NCI-H1105 (cell line): ENCODE data around the gene SAMHD1.
"Not testable (repeated sequence)": the region's sequence is repeated elsewhere in the genome, so short reads cannot be mapped to it uniquely, and the experiment has no call there.

Experiments used
- DNase-seq: peaks from one replicate; lab custom pipeline; 2025; lab: John Stamatoyannopoulos, UW

SAMHD1 gene

DNA sequence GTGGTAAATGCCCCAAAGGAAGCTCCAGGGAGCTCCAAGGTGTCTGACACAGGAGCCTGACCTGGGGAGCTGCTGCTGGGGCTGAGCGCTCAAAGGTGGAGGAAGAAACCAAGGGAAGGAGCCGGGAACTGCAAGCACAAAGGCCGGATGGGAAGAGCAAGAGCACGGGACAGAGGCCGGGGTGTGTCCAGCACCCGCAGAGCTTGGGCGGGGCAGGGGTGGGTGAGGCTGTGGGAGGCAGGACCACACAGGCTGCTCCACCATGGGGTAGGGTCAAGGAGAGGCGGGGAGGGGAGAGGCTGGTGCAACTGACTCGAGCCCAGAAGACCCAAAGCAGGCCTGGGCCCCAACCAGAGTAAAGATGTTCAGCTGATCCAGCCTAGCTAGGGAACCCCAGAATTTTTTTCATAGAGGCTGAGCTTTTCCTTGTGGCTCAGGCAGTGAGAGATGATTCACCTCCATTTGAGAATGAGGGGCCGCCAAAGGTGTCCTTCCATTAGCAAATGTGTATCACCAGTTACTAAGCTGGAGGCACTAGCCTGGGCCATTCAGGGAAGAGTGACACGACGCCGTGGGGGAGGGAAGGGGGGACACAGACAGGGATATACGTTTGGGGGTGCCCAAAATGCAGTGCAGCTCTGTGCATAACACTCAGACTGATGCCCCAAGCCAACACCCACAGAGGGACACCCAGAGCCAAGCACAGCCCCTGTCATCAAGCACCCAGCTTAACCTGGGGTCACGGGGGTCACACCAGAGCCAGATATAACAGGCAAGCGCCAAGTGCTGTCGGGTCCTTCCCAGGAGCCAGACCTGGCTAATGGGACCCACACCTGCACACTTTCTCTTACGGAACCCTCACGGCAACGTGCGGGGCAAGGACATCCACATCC lies 96.9 kb downstream of the SAMHD1 start:
- DNase-seq: no peak

DNA sequence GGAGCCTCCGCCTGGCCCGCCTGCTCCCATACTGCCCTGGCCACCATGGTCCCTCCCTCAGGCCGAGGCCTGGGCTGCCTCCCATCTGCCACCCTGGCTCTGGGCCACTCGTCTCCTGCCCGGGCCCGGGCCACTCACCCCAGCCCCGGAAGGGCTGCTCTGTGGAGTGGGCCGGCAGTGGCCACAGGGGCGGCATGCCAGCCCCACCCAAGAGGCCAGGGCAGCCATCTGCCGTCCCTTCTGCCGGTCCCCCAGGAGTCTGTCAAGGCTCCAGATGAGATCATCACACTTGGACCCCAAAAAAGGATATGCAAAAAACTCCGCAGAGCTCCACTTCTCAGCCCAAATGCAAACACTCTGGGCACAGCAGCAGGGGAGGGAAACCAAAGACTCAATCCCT lies 99.3 kb downstream of the SAMHD1 start:
- DNase-seq: no peak

GRCh38 chr20:36851490-36851889 lies 100.0 kb downstream of the SAMHD1 start:
- no peak for DNase-seq

DNA sequence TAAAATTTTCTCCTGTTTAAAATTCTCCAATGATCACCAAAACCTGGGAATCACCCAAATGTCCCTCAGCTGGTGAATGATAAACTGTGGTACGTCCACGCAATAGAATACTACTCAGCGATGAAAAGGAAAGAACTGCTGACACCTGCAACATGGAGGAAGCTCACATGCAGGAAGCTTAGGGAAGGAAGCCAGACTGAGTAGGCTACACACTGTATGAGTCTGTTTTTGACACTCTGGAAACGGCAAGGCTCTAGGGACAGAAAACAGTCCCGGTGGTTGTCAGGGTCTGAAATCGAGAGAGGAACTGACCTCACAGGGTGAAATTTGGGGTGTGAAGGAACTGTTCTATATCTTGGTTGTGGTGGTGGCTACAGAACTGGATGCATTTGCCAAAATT lies 100.7 kb downstream of the SAMHD1 start:
- DNase-seq: no peak

DNA sequence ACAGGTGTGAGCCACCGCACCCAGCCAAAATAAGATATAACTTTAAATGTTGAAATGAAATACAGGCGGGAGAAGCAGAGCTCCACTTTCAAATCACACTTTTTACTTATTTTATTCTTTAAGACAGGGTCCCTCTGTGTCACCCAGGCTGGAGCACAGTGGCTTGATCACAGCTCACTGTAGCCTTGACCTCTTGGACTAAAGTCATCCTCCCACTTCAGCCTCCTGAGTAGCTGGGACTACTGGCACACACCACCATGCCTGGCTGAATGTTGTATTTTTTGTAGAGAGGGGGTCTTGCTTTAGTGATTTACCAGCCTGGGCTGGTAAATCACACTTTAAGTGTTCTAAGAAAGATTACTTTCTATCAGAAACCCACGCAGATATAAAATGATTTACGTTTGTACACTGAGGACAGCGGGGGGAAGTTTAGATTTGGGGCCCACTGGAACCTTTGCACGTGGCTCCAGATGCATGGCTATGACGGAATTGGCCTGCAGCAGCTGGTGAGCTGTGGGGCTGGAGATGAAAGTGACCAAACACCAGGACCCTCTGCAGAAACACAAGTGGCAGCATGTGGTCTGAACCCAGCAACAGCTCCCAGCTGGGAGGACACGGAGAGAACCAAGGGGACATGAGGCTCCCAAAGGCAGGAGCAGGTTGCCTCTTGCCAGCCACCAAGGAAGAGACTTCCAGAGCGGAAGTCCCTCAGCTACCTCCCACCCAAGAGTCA lies 102.0 kb downstream of the SAMHD1 start:
- no peak for DNase-seq

DNA sequence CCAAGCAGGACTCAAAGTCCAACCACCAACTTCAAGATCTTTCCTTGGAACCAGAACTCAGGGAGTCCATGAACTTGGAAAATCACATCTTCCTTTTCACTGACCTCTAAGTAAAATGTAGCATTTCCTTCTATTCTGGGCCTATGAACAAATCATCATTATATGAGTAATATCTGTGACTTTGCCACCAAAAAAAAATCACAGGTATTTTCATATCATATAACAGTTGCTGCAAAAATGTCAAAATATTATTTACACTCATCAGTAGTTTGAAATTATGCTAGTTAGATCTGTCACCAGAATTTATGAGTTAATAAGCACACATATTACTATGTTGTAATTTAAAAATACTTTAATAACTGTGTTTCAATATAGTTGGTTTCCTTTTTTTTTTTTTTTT lies 102.8 kb downstream of the SAMHD1 start:
- DNase-seq: no peak

DNA sequence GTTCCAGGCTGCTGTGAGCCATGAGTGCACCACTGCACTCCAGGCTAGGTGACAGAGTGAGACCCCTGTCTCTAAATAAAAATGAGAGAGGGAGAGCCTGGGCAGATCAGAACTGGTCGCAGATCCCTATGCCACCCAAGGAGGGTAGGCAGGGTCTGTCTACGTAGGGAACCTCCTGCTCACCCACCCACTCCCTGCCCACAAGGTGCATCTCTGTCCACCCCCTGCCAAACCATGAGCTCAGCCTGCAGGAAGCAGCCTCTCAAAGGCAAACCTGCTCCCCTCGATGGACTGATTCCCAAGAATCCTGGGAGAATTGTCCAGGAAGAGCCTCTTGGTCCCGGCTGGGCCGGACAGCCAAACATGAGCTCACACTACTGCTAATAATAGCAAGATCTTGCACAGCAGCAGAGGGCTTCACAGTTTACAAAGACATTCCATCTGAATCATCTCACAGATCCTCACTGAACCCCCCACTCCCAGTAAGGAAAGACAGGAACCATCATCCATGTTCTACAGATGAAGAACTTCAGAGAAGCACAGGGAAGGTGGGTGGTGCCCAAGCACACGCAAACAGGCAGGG lies 103.3 kb downstream of the SAMHD1 start:
- no peak for DNase-seq

DNA sequence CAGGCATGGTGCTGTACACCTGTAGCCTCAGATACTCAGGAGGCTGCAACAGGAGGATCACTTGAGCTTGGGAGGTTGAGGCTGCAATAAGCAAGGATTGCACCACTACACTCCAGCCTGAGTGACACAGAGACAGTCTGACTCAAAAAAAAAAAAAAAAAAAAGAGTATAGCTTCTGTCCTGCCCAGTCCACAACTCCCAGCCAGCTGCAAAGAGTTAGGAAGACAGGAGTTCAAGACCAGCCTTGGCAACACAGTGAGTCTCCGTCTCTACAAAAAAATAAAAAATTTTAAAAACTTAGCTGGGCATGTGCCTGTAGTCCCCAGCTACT lies 103.8 kb downstream of the SAMHD1 start:
- DNase-seq: no peak

DNA sequence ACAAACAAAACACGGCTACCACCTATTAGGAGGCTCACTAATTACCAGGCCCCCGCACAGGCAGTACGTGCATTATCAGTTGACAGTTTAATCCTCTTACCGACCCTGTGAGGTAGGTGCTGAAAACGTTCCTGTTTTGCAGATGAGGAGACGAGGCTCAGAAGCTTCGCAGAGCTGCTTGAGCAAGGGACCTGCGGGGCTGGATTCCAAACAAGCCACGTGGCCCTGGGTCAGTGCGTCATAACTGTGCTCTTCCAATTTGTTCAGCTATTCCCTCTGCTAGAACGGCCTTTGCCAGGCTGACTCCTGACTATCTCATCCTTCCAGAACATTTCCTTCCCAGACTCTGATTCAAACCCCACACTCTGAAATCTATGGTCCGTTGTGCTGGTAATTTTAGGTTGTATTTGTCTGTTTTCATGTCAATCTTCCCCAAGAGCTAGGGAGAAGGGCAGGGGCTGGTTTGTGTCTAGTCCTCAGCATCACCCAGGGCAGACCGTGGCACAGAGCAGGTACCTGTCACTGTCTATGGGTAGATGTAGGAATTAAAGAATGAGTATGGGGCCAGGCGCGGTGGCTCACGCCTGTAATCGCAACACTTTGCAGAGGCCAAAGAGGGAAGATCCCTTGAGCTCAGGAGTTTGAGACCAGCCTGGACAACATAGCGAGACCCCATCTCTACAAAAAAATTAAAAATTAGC lies 104.3 kb downstream of the SAMHD1 start:
- DNase-seq: no peak

- no peak for DNase-seq
Observed at GRCh38 chr20:36845288-36845971, 106.1 kb downstream of the SAMHD1 start.

DNA sequence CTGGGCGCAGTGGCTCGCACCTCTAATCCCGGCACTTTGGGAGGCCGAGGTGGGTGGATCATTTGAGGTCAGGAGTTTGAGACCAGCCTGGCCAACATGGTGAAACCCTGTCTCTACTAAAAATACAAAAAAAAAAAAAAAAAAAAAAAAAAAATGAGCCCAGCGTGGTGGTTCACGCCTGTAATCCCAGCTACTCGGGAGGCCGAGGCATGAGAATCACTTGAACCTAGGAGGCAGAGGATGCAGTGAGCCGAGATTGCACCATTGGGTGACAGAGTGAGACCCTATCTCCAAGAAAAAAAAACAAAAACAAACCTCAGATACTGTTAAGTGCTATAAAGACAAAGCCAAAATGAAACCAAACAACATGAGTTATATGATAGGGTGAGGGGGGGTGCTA lies 110.5 kb downstream of the SAMHD1 start:
- not testable (repeated sequence) for DNase-seq
